Keratinocyte (primary cell): Measurements from ENCODE around the gene SDHAF3.
"Not testable (repeated sequence)": the region's sequence is repeated elsewhere in the genome, so short reads cannot be mapped to it uniquely, and the experiment has no call there.

Experiments used
- CTCF ChIP-seq, 3 experiments: IDR thresholded peaks in 1 of 3; conservative IDR thresholded peaks in 1 of 3; optimal IDR thresholded peaks in 1 of 3; 2 replicates in 2 of 3; 3 replicates in 1 of 3; pipeline versions ENCODE3 to v1.5.1; 2011; ENCODE audit warnings: low read length in 3 of 3, mild to moderate bottlenecking in 3 of 3, moderate library complexity in 2 of 3, control low read depth in 1 of 3, inconsistent platforms in 1 of 3; ENCODE audit not compliant: insufficient read depth in 2 of 3; ENCODE audit errors: extremely low read depth in 1 of 3
- EZH2 ChIP-seq: IDR thresholded peaks from one replicate; pipeline ENCODE4 v1.6.1; 2012; ENCODE audit warnings: inconsistent platforms, mild to moderate bottlenecking, low read length, moderate library complexity

- TF ChIP-seq CTCF (optimal IDR thresholded peaks at IDR 0.05 in 1 of 3, IDR thresholded peaks at IDR 0.05 in 1 of 3, conservative IDR thresholded peaks at IDR 0.05 in 1 of 3; ENCODE audit: extremely low read depth in 1 of 3, insufficient read depth in 2 of 3, low read length in 3 of 3); EZH2: not testable (repeated sequence)
These were observed 5.6 kb downstream of the SDHAF3 start for GRCh38 chr7:97123115-97123514.
